NOMO-1 treated with DMSO at 0.1 percent for 48 hours (cell line): Measurements from ENCODE around the gene ZNF445.
"Not testable (repeated sequence)": the region's sequence is repeated elsewhere in the genome, so short reads cannot be mapped to it uniquely, and the experiment has no call there.

Experiments used
- DNase-seq: peaks from one replicate; lab custom pipeline; 2025; ENCODE audit not compliant: unreplicated experiment; lab: John Stamatoyannopoulos, UW

The ZNF445 gene

DNA sequence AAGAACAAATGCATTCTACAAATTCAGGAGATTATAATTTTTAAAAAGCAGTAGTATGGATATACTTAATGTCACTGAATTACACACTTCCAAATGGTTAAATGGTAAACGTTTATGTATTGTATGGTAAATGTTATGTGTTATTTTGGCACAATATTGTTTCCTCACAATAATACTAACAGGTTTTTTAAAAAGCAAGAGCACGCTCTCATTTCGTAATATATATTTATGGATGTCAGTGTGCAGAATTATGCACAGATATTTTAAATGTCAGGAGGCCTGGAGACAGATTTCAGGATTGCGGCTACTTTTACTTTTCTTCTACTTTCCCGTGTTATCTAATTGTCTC, 533 bp downstream of the ZNF445 start:
- DNase-seq = no peak

- DNase-seq = peak; percentile 45
Measured at GRCh38 chr3:44476181-44476611, 1.3 kb downstream of the ZNF445 start.

GRCh38 chr3:44474886-44475285, 2.6 kb downstream of the ZNF445 start:
- DNase-seq = not testable (repeated sequence)

- DNase-seq = no peak
Measured at GRCh38 chr3:44470430-44470829, 7.0 kb downstream of the ZNF445 start.

- DNase-seq = no peak
Measured at GRCh38 chr3:44469914-44470313, 7.6 kb downstream of the ZNF445 start.

- DNase-seq = no peak
Measured at GRCh38 chr3:44468572-44469520, 8.6 kb downstream of the ZNF445 start.

DNA sequence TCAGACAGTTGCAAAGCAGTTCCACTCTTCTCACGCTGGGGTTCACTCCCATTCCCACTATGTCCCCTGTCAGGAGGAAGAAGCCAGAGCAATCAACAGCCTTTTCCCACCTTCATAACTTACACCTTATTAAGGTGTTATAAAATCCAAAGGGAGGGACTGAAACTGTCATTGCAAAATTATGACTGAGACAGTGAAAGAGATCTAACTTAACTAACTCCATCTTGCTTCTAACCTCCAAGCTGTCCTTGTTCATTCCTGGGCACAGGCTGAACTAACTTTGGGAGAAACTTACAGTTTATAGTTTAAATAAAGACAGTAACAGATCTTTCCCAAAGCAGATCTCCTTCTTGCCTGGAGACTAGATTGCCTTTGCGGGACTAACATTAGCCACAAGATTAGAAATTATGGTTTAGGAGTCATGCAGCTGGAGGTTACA, 9.4 kb downstream of the ZNF445 start:
- not testable (repeated sequence) for DNase-seq

DNA sequence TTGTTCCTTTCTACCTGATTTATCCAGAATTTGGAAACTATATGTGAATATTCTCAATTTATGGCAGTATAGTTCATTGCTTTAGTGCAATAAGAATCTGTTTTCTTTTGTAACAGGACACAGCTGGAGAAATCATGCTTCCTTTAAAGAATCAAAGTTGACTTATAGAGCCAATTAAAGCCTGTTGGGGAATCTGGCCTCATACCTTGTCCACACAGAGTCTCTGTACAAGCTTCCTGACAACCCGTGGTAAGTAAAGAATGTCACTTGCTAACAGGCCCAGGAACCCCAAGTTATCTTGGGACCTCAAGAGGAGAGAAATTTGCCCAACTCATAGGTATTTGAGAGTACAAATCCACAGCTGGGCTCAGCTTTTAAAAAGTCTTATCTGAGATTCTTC, 10.2 kb downstream of the ZNF445 start:
- DNase-seq = no peak

GRCh38 chr3:44464920-44465319, 12.6 kb downstream of the ZNF445 start:
- not testable (repeated sequence) for DNase-seq

- no peak for DNase-seq
Measured at GRCh38 chr3:44464509-44464908, 13.0 kb downstream of the ZNF445 start.

GRCh38 chr3:44460050-44460449, 17.4 kb downstream of the ZNF445 start:
- not testable (repeated sequence) for DNase-seq

DNA sequence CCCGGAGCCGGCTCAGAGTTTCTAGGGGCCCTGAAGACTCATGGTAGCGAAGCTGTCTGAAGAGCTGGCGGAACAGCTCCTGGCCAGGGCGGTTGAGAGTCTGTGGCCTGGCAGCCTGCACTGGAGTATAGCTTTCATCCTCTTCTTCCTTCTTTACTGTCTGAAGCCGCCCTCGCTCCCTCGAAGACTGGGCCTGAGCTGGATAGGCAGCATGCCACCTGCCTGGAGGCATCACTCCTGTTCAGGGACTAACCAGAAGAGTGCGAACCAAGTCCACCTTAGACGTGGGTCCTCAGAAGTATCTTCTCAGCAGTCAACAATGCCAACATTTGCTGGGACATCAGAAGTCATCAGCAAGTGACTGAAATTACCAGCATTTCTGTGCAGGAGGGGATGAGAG, 22.2 kb downstream of the ZNF445 start:
- DNase-seq = no peak

DNA sequence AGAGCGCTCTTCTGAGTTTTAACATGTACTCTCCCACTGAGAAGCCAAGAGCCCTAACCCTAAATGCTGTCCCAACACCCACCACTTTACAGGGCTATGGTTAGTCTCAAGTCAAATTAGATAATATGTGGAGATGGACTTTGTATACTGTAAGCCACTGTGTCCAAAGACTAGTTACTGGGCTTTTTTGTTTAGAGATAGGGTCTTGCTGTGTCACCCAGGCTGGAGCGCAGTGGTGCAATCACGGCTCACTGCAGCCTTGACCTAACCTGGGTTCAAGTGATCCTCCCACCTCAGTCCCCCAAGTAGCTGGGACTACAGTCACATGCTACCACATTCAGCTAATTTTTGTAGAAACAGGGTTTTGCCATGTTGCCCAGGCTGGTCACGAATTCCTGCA, 23.2 kb downstream of the ZNF445 start:
- no peak for DNase-seq

DNA sequence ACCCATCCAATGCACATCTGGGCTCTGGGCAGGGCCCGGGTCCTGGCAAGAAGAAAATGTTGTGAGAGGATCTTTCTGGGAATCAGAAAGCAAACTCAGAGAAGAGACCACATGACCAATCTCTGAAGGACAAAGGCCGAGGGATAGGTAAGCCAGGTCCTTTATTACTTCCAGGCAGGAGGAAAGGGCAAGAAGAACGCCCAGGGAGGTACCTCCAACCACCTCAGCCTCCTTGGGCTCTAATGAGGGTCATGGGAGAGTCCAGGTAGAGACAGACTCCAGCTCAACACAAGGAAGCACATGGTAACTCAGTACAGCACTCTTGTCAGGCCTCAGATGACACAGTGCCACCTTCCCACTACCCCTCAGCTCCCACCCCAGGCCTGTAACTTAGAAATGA, 26.0 kb downstream of the ZNF445 start:
- DNase-seq = no peak

- DNase-seq = no peak
Measured at GRCh38 chr3:44446929-44447328, 30.5 kb downstream of the ZNF445 start.

- no peak for DNase-seq
Measured at GRCh38 chr3:44445786-44446185, 31.7 kb downstream of the ZNF445 start.

DNA sequence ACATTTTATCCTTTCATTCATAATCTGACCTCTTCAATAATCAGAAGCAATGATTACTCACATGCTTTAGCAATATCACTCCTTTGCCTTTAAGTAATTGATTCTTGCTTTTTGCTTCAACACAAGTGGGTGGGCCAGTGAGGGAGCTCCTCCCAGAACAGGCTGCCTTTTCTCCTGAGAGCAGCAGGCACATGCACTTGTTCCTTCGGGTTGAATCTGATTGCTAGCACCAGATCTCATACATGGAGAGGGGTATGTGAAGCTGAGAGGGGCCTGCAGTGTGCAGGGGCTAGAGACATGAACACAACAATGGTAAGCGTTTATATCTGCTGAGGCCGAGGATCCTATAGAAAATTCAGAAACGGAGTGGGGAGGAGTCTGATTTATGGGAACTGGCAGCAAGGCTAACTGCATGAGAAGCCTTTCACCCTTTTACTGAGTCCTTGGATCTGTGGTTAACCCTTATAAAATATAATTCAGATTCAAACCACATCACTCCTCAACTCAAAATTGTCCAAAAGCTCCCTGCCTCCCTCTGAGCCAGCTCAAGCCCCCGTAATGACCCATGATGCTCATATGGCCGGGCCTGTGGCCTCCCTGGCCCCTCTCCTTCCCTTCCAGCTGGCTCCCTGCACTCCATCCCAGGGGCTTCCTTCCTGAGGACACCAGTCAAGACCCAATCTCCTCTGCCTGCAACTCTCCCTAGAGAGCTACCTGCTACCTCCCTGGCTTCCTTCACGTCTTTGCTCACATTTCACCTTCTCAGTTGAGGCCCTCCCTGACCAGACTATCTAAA, 32.4 kb downstream of the ZNF445 start:
- no peak for DNase-seq

DNA sequence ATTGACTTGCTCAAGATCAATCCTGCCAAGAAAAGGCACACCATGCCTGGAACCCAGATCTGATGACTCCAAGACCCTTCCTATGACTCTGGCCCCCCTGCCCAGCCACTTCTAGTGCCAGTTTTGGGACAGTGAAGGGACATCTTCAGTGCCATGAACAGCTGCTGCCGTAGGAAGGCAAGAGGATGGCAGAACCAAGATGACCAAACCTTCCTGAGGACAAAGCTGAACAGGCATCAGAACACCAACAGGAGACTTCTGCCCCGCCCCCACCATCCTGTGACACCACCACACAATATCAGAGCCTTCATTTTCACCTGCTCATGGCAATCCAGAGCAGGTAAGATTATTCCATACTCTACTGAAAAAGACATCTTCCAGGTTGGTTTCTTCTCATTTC, 33.0 kb downstream of the ZNF445 start:
- no peak for DNase-seq

DNA sequence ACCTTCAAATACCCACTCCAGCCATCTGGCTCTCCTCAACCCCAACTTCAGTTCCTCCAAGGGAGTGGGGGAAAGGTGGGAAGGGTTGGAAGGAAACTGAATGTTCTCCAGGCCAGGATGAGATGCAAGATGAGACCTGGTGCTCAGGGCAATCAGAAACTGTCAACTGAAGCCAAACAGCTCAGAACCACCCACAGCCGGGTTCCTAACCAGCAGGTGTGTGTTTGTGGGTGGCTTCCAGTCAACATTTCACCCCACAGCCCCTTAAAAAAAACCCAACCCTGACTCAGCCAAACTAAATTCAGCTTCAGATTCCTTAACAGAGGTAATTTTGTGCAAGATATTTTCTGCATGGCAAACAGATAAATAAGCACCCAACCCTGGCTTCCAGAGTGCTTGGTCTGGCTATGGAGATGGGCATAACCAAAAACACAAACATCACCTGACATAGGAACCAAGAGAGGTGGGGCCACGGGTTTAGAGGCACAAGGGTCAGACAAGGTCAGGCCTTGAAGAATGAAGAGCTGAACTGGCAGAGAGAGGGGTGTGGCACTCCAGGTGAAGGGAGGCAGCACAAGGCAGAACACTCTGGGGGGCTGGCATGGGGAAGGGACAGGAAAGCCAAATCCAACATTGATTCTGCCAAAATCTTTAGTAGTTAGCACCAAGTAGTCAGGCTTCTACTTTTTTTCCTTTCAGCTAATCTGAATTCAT, 34.7 kb downstream of the ZNF445 start:
- no peak for DNase-seq

- peak; percentile 99 for DNase-seq
Measured at GRCh38 chr3:44439499-44440295, 37.8 kb downstream of the ZNF445 start.

- no peak for DNase-seq
Measured at GRCh38 chr3:44437800-44438199, 39.7 kb downstream of the ZNF445 start.
